GM19395 (cell line): ENCODE data around the gene KHNYN.

Experiments
- ATAC-seq: cut with Tn5 transposase; IDR thresholded peaks from one replicate; pipeline ENCODE4 v1.9.1; 2021; ENCODE audit warnings: mild to moderate bottlenecking, moderate library complexity; ENCODE audit not compliant: unreplicated experiment

KHNYN gene

GRCh38 chr14:24399999-24400718 is 29.6 kb upstream of the KHNYN start:
- no peak for ATAC-seq

- ATAC-seq = no peak
Measured at GRCh38 chr14:24401810-24402702, 27.7 kb upstream of the KHNYN start.

- ATAC-seq = no peak
Measured at GRCh38 chr14:24403294-24403998, 26.3 kb upstream of the KHNYN start.

- ATAC-seq = no peak
Measured at GRCh38 chr14:24404814-24405213, 24.9 kb upstream of the KHNYN start.

DNA sequence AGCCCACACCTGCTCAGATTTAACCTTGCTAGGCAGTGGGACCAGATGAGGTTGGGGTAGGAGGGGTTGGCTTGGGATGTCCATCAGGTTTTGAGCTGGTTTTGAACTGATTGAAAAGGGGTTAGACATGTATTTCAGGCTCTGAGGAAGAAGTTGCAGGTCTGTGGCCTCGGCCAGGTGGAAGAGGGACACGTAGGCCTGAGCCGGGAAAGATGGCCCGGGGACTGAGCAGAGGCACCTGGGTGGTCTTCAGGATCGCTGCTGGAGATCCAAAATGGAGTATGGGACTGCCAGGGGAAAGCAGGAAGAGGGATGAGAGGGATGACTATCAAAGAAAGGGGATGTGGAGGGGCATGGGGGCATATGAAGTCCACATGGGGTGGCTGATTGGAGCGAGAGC is 23.3 kb upstream of the KHNYN start:
- ATAC-seq = no peak

DNA sequence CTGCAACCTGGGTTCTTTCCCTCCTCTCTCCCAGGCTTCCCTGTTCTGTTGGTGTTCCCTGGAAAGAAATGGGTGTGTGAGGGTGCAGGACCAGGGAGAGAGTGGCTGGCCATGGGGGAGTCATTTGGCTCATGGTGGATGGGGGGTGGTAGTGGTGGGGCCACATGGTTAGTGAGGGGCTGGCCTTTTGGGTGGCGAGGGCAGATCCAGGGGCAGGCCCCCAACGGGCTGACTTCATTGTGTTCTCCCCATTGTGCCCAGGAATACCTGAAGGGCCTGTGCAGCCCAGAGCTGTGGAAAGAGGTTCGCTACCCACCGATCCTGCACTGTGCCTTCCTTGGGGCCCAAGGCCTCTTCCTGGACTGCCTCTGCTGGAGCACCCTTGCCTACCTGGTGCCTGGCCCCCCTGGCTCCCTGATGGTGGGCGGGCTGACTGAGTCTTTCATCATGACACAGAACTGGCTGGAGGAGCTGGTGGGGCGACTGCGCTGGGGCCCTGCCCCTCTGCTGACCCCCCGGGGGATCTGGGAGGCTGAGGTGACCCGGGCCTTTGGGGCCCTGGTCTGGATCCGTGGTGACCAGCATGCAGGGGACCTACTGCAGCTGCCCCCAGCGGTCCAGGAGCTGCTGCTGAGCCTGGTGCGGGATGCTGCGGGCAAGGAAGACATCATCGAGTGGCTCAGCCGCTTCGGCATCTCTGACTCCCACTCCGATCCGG is 22.0 kb upstream of the KHNYN start:
- ATAC-seq = no peak

GRCh38 chr14:24408764-24409163 is 21.0 kb upstream of the KHNYN start:
- no peak for ATAC-seq

DNA sequence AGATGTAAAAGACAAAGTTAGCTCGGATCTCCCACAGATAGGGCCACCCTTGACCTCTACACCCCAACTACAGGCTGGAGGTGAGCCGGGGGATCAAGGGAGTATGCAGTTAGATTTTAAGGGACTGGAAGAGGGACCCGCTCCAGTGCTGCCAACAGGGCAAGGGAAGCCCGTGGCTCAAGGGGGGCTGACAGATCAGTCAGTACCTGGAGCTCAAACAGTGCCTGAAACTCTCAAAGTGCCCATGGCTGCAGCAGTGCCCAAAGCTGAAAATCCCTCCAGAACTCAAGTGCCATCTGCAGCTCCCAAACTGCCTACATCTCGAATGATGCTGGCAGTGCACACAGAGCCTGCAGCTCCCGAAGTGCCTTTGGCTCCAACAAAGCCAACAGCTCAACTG is 20.6 kb upstream of the KHNYN start:
- no peak for ATAC-seq

- no peak for ATAC-seq
Measured at GRCh38 chr14:24409956-24410355, 19.8 kb upstream of the KHNYN start.

DNA sequence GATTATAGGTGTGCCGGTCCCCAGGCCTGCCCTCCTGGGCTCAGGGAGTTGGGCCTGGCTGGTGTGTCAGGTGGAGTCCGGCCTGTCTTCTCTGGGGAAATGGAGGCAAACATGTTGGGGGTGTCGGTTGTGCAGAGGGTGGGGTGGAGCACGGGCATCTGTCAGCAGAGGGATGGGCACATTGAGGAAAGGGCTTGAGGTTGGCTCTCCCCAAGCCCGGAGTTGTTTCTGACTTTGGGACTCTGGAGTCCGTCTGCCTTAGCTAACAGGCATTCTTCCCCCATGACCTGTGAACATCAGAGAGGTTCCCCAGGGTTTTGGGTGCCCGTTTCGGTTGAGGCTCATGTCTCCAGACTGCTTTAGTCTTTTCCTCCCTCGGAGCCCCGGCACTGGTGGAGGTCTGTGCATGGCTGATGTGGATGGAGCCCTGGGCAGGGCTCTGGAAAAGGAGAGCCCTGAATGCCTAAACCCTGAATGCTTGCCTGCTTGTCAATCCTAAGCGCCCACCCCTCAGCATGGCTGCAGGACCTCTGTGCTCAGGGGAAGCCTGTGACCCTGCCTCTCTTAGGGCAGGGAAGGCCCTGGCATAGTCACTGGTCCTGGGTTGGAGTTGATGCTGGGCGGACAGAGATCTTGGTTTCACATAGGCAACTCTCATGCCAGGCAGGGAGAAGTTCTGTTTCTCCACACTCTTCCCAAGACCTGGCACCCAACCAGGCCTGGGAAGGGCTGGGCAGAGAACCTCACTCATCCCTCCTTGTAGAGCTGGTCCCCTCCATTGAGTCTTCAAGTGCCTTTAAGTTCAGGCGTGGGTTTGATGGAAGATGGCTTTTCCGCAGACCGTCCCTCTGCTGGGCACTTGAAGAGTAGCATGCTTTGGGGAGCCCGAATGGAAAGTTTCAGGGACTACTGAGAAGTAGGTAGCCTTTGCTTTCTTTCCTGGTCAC is 18.0 kb upstream of the KHNYN start:
- peak; percentile 54 for ATAC-seq

DNA sequence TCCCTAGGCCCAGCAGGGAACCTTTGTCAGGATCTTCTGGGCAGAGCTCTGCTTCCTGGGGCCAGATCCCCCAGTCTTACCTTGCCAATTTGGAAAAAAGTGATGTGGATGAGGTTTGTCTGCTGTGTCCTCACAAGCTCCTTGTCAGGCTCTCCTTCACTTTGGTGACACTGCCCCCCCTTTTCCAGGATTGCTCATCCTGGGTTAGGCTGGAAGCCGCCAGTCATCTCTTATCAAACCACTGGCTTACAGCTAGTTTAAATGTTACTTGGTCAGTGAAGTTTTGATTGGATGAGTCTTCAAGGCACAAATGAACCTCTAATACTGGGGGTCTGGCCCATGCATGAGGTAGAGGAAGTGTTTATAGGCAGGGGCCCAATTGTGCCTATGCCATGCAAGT is 15.7 kb upstream of the KHNYN start:
- no peak for ATAC-seq

DNA sequence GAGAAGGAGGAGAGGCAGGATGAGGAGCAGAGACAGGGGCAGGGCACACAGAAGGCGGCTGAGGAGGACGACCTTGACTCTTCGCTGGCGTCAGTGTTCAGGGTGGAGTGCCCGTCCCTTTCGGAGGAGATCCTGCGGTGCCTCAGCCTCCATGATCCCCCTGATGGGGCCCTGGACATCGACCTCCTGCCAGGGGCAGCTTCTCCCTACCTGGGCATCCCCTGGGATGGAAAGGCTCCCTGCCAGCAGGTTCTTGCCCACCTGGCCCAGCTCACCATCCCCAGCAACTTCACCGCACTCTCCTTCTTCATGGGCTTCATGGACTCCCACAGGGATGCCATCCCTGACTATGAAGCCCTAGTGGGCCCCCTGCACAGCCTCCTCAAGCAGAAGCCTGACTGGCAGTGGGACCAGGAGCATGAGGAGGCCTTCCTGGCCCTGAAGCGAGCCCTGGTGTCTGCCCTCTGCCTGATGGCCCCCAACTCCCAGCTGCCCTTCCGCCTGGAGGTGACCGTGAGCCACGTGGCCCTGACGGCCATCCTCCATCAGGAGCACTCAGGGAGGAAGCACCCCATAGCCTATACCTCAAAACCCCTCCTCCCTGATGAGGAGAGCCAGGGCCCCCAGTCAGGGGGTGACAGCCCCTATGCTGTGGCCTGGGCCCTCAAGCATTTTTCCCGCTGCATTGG is 14.9 kb upstream of the KHNYN start:
- no peak for ATAC-seq

GRCh38 chr14:24415421-24416253 is 14.1 kb upstream of the KHNYN start:
- ATAC-seq = no peak

DNA sequence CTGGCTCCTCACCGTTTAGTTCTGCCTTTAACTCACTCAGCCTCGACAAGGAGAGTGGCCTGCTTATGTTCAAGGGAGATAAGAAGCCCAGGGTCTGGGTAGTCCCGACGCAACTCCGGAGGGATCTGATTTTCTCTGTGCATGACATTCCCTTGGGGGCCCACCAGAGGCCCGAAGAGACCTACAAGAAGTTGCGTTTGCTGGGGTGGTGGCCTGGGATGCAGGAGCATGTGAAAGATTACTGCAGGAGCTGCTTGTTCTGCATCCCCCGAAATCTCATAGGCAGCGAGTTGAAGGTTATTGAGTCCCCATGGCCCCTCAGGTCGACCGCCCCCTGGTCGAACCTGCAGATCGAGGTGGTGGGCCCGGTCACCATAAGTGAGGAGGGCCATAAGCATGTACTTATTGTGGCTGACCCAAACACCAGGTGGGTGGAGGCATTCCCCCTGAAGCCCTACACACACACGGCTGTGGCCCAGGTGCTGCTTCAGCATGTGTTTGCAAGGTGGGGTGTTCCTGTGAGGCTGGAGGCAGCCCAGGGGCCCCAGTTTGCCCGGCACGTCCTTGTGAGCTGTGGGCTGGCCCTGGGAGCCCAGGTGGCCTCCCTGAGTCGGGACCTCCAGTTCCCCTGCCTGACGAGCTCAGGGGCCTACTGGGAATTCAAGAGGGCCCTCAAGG is 13.4 kb upstream of the KHNYN start:
- ATAC-seq = no peak

GRCh38 chr14:24416932-24417619 is 12.7 kb upstream of the KHNYN start:
- no peak for ATAC-seq

DNA sequence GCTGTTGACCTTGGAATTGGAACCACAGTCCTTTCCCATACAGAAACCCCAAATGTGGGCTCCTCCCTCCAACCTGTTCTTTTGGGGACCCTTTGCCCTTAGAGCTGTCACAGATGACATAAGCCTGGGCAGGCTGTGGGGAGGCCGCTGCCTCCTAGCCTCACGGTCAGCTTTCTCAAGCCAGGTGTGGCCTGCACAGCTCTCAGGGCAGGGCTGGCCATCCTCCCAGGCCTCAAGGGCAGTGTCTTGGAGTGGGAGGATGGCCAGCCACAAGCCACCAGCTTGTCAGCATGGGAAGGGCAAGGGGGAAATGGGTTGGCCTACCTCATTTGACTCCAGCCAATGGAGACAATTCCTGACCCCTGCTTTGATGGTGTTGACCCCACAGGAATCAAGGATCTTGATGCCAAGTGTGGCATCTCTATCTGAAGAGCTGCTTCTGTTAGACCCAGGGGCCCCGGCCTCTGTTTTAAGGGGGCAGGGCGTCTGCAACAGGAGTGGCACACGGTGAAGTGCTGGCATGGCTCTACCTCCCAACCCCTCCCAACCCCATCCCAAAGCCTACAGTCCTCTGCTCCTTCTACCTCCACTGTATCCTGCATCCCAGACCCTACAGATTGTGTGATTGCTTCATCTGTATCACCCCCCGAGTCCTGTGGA is 11.8 kb upstream of the KHNYN start:
- ATAC-seq = no peak

GRCh38 chr14:24418492-24418873 is 11.3 kb upstream of the KHNYN start:
- ATAC-seq = no peak
